B cell (primary cell): ENCODE results near the gene SMR3A. TPM values are rescaled to one million over a fixed set of nuclear protein-coding genes. Genes with fewer than 3 reads are reported as not detected.

Experiments
- ATAC-seq: fragments of 200-7000 bp; cut with Tn5 transposase; one replicate; pipeline ENCODE4 v1.10.0; 2021; ENCODE audit warnings: low read depth, mild to moderate bottlenecking, moderate number of reproducible peaks, moderate library complexity
- CTCF ChIA-PET: fragments of 350-600 bp; sonication (Branson Sonifier 250); formaldehyde crosslinking; loops from one replicate; lab custom pipeline; 2021; ENCODE audit warnings: antibody characterized with exemption, inconsistent platforms; lab: Charles Lee
- POLR2A ChIA-PET: fragments of 350-600 bp; sonication (Branson Sonifier 250); formaldehyde crosslinking; loops from one replicate; lab custom pipeline; 2021; ENCODE audit warnings: antibody characterized with exemption; lab: Charles Lee
- DNase-seq: peaks from one replicate; pipeline ENCODE4 v3.0.0; 2013
- H2AFZ ChIP-seq: 2 replicates; pipeline ENCODE4 v1.6.1; 2012; ENCODE audit warnings: mild to moderate bottlenecking, low read depth, low read length; ENCODE audit not compliant: insufficient read depth, poor library complexity, severe bottlenecking
- H3K27ac ChIP-seq, 2 donors: 1 replicate in 1 of 2; 2 replicates in 1 of 2; pipeline ENCODE4 v1.5.1; 2012 to 2013; ENCODE audit warnings: low read length in 2 of 2, mild to moderate bottlenecking in 2 of 2, moderate library complexity in 1 of 2
- H3K27me3 ChIP-seq, 4 experiments: fragments of 200-600 bp in 1 of 4; sonication (generic) in 1 of 4; replicated peaks in 1 of 4; 1 replicate in 2 of 4; 2 replicates in 2 of 4; pipeline versions ENCODE4 v1.6.1 to v1.7.0; 2013 to 2016; ENCODE audit warnings: low read length in 3 of 4, mild to moderate bottlenecking in 2 of 4, mixed read lengths in 1 of 4, moderate library complexity in 1 of 4; ENCODE audit not compliant: insufficient read depth in 4 of 4, control insufficient read depth in 3 of 4; ENCODE audit errors: control extremely low read depth in 1 of 4
- H3K36me3 ChIP-seq, 2 experiments: replicated peaks in 1 of 2; 1 replicate in 1 of 2; 2 replicates in 1 of 2; pipeline versions ENCODE4 v1.6.1 to v1.7.1; 2013; ENCODE audit warnings: low read length in 1 of 2; ENCODE audit not compliant: insufficient read depth in 2 of 2, control insufficient read depth in 1 of 2; ENCODE audit errors: control extremely low read depth in 1 of 2, extremely low read depth in 1 of 2
- H3K4me1 ChIP-seq, 2 donors: fragments of 200-600 bp in 1 of 2; sonication (generic) in 1 of 2; 1 replicate in 1 of 2; 2 replicates in 1 of 2; pipeline versions ENCODE4 v1.5.1 to v1.6.1; 2013 to 2017; ENCODE audit warnings: low read length in 2 of 2; ENCODE audit not compliant: control insufficient read depth in 2 of 2, insufficient read depth in 2 of 2
- H3K4me2 ChIP-seq: replicated peaks from 2 replicates; pipeline ENCODE3; 2012; ENCODE audit warnings: mild to moderate bottlenecking, low read depth, low read length; ENCODE audit not compliant: poor library complexity, severe bottlenecking
- H3K4me3 ChIP-seq, 5 experiments: fragments of 200-600 bp in 1 of 5; sonication (generic) in 1 of 5; 1 replicate in 3 of 5; 2 replicates in 2 of 5; pipeline versions ENCODE4 v1.5.1 to v1.7.0; 2011 to 2016; ENCODE audit warnings: low read length in 4 of 5, mild to moderate bottlenecking in 4 of 5, low read depth in 2 of 5, control low read depth in 1 of 5, moderate library complexity in 1 of 5; ENCODE audit not compliant: insufficient read depth in 1 of 5; ENCODE audit errors: control extremely low read depth in 1 of 5, extremely low read depth in 1 of 5
- H3K79me2 ChIP-seq: fragments of 200-600 bp; sonication (generic); one replicate; pipeline ENCODE4 v1.6.0; 2016; ENCODE audit warnings: low read length; ENCODE audit not compliant: control insufficient read depth, insufficient read depth
- H3K9ac ChIP-seq: fragments of 200-600 bp; sonication (generic); 2 replicates; pipeline ENCODE4 v1.6.1; 2017; ENCODE audit warnings: mild to moderate bottlenecking, low read length, moderate library complexity
- H3K9me3 ChIP-seq, 3 donors: one replicate each; pipeline versions ENCODE4 v1.6.1 to v1.7.1; 2013; ENCODE audit warnings: low read length in 2 of 3; ENCODE audit not compliant: control insufficient read depth in 2 of 3, insufficient read depth in 1 of 3; ENCODE audit errors: control extremely low read depth in 1 of 3
- H4K20me1 ChIP-seq: 2 replicates; pipeline ENCODE4 v1.6.0; 2012; ENCODE audit warnings: mild to moderate bottlenecking, low read length; ENCODE audit not compliant: insufficient read depth, control insufficient read depth, poor library complexity, severe bottlenecking
- H3K27ac Mint-ChIP-seq: one replicate; pipeline ENCODE4 v1.8.0; 2021; ENCODE audit warnings: mixed read lengths
- H3K27me3 Mint-ChIP-seq: one replicate; pipeline ENCODE4 v1.8.0; 2021; ENCODE audit warnings: mixed read lengths
- H3K4me1 Mint-ChIP-seq: one replicate; pipeline ENCODE4 v1.8.0; 2021; ENCODE audit warnings: mixed read lengths
- H3K4me3 Mint-ChIP-seq: one replicate; pipeline ENCODE4 v1.8.0; 2021; ENCODE audit warnings: mixed read lengths
- H3K9me3 Mint-ChIP-seq: one replicate; pipeline ENCODE4 v1.8.0; 2022; ENCODE audit warnings: mixed read lengths; ENCODE audit not compliant: insufficient read depth
- EZH2 ChIP-seq: IDR thresholded peaks from 2 replicates; pipeline ENCODE4 v1.6.1; 2012; ENCODE audit warnings: borderline replicate concordance, low read depth, mild to moderate bottlenecking, moderate library complexity, low read length; ENCODE audit not compliant: insufficient read depth, poor library complexity, severe bottlenecking
- WGBS: methylation state at CpG from one replicate; pipeline ENCODE4 v1.1.5; 2013; ENCODE audit warnings: missing lambda C conversion rate; ENCODE audit not compliant: insufficient coverage; 5-methylcytosine and 5-hydroxymethylcytosine counted together
- intact Hi-C: fragments of 100-400 bp; cut with micrococcal nuclease; formaldehyde crosslinking; loops from one replicate; pipeline ENCODE4 v1.10.0; 2022
- polyA plus RNA-seq: library from polyadenylated mRNA; depleted of rRNA; stranded (reverse); fragments of >200 nt; gene quantifications from 2 replicates; pipeline ENCODE4 v1.2.3, GENCODE V29; 2012
- total RNA-seq, 2 donors: library from RNA; stranded (reverse); fragments of 120-200 nt in 1 of 2; gene quantifications; 1 replicate in 1 of 2; 2 replicates in 1 of 2; pipeline versions ENCODE4 v1.2.3 to v1.2.4, GENCODE V29; 2013 to 2022
- TF ChIP-seq, protein P1 (sequence below): fragments of 200-600 bp; IDR thresholded peaks from one replicate; pipeline ENCODE4 v1.8.0; 2022; ENCODE audit warnings: antibody characterized with exemption, mild to moderate bottlenecking

SMR3A gene
- total and polyA plus RNA-seq, 2 donors (not counting 1 experiment from before 2014, with no cell fraction given), result not detected

DNA sequence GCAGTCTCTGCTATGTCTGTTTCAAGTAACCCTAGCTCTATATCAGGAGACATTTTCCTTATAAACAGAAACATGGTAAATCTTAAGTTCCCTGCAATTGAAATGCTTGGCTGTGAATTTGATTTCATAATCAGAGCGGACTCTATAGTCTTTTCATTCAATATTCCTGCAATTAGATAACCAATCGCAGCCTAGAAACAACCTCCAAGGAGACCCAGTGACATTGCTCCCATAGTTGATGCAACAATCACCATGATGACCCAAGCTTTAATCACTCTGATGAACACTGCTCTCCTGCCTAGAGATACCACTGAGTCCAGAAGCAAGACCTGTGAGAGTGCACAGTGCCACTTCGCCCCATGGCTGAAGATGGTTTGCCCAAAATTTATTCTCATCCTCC is 25.9 kb upstream of the SMR3A start, which contains the start of gene CABS1:
TSS of gene CABS1 (plus strand) at position 301 of the 400 bp plus-strand sequence. CDS start at position 360, 59 bp downstream.
- no peak within 1 kb of the TSS for H3K9ac ChIP-seq
- no peak within 1 kb of the TSS for H3K4me3 ChIP-seq
- no peak for ATAC-seq
- intact Hi-C loops, result no loop called here
- Mint-ChIP-seq H3K4me1 (no peaks in the 10 kb centered on the region), H3K27ac (no peak within 1 kb of the TSS), H3K9me3 (no peaks in the 10 kb centered on the region), H3K27me3 (no peaks in the 10 kb centered on the region), H3K4me3 (no peak within 1 kb of the TSS)
- H3K79me2 ChIP-seq, result no peaks in the 10 kb centered on the region
- H3K27ac ChIP-seq, result no peak within 1 kb of the TSS
- H3K36me3 ChIP-seq, result no peaks in the 10 kb centered on the region
- H4K20me1 ChIP-seq, result no peaks in the 10 kb centered on the region
- H3K4me2 ChIP-seq, result no peak within 1 kb of the TSS
- H3K27me3 ChIP-seq, result no peaks in the 10 kb centered on the region
- 91% methylated on average over 2 of the region's 3 CpGs for WGBS
- ChIA-PET POLR2A (no interaction called here), CTCF (no interaction called here)
- TF ChIP-seq, protein P1, sequence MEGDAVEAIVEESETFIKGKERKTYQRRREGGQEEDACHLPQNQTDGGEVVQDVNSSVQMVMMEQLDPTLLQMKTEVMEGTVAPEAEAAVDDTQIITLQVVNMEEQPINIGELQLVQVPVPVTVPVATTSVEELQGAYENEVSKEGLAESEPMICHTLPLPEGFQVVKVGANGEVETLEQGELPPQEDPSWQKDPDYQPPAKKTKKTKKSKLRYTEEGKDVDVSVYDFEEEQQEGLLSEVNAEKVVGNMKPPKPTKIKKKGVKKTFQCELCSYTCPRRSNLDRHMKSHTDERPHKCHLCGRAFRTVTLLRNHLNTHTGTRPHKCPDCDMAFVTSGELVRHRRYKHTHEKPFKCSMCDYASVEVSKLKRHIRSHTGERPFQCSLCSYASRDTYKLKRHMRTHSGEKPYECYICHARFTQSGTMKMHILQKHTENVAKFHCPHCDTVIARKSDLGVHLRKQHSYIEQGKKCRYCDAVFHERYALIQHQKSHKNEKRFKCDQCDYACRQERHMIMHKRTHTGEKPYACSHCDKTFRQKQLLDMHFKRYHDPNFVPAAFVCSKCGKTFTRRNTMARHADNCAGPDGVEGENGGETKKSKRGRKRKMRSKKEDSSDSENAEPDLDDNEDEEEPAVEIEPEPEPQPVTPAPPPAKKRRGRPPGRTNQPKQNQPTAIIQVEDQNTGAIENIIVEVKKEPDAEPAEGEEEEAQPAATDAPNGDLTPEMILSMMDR, result no peak
- TF ChIP-seq EZH2, result no peak
- no peaks in the 10 kb centered on the region for H3K4me1 ChIP-seq
- H2AFZ ChIP-seq, result no peak within 1 kb of the TSS
- no peaks in the 10 kb centered on the region for H3K9me3 ChIP-seq
- DNase-seq, result no peak

DNA sequence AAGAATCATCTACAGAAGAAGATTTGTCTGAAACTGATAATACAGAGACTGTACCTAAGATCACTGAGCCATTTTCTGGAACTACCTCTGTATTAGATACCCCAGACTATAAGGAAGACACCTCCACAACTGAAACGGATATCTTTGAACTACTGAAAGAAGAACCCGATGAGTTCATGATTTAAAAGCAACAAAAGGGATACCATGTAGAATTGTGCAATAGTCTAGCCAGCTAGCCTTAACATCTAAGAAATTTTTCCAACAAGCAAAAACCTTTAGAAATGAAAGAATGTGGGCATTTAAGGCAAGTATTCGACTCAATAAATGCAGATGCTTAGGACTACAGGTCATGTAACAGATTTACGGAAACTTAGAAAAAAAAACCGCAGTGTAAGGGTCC is 24.5 kb upstream of the SMR3A start:
- CTCF ChIA-PET, result no interaction called here
- H3K4me1 ChIP-seq, result no peaks in the 10 kb centered on the region
- intact Hi-C loops, result no loop called here
- WGBS, result no CpG with 5 or more reads among the region's 5 CpGs
- POLR2A ChIA-PET, result no interaction called here
- H4K20me1 ChIP-seq, result no peaks in the 10 kb centered on the region
- no peak for DNase-seq
- H3K27ac ChIP-seq, result no peak overlapping the region
- no peaks in the 10 kb centered on the region for H3K27me3 ChIP-seq
- Mint-ChIP-seq H3K4me1 (no peaks in the 10 kb centered on the region), H3K27ac (no peak overlapping the region), H3K4me3 (no peak overlapping the region), H3K9me3 (no peaks in the 10 kb centered on the region), H3K27me3 (no peaks in the 10 kb centered on the region)
- no peak overlapping the region for H3K4me2 ChIP-seq
- no peak overlapping the region for H3K4me3 ChIP-seq
- no peaks in the 10 kb centered on the region for H3K36me3 ChIP-seq
- H3K79me2 ChIP-seq, result no peaks in the 10 kb centered on the region
- TF ChIP-seq, protein P1, result no peak
- no peak for TF ChIP-seq EZH2
- H3K9me3 ChIP-seq, result no peaks in the 10 kb centered on the region
- H3K9ac ChIP-seq, result no peak overlapping the region
- no peak for ATAC-seq
- H2AFZ ChIP-seq, result no peak overlapping the region
